Natural killer cell treated with Interleukin-12 subunit alpha and Interleukin-12 subunit beta and Interleukin-15 and Interleukin-18, amount 100 ng/mL, for 72 hours (primary cell): ENCODE results near the gene IL1RN. TPM values are rescaled to one million over a fixed set of nuclear protein-coding genes. Genes with fewer than 3 reads are reported as not detected.

ENCODE experiments used
- ATAC-seq, 2 donors: fragments of 150-1000 bp; cut with Tn5 transposase in 1 of 2; sonication (Bioruptor Pico), chemical (Tn5 transposase) in 1 of 2; 2 replicates each; pipeline ENCODE4 v1.10.0; 2021
- DNase-seq: peaks from one replicate; pipeline ENCODE4 v3.0.0; 2022; ENCODE audit warnings: low spot score
- H3K27ac Mint-ChIP-seq, 2 donors: 1 replicate in 1 of 2; 2 replicates in 1 of 2; pipeline ENCODE4 v1.8.0; 2022; ENCODE audit warnings: mixed read lengths in 2 of 2, mild to moderate bottlenecking in 1 of 2, moderate library complexity in 1 of 2
- H3K27me3 Mint-ChIP-seq, 2 donors: 1 replicate in 1 of 2; 2 replicates in 1 of 2; pipeline ENCODE4 v1.8.0; 2022; ENCODE audit warnings: mixed read lengths in 2 of 2
- H3K36me3 Mint-ChIP-seq: one replicate; pipeline ENCODE4 v1.8.0; 2022; ENCODE audit warnings: mixed read lengths
- H3K4me1 Mint-ChIP-seq, 2 donors: 1 replicate in 1 of 2; 2 replicates in 1 of 2; pipeline ENCODE4 v1.8.0; 2022; ENCODE audit warnings: low read depth in 2 of 2, mixed read lengths in 2 of 2, mild to moderate bottlenecking in 1 of 2
- H3K4me3 Mint-ChIP-seq: one replicate; pipeline ENCODE4 v1.8.0; 2022; ENCODE audit warnings: mixed read lengths
- H3K9me3 Mint-ChIP-seq: 2 replicates; pipeline ENCODE4 v1.8.0; 2022; ENCODE audit warnings: mixed read lengths
- total RNA-seq, 2 donors: library from RNA; stranded (reverse); gene quantifications; one replicate each; pipeline ENCODE4 v1.2.3, GENCODE V29; 2022

Gene IL1RN
- total RNA-seq, 2 donors from 2014 or later, result 3.3 to 3.7 TPM

- Mint-ChIP-seq H3K27ac (peak overlapping the region; percentile 60 to 85), H3K27me3 (peaks cover 0 to 3% of the 10 kb centered on the region in 2 donors), H3K4me3 (peak overlapping the region; percentile 59), H3K36me3 (peaks cover 13% of the 10 kb centered on the region), H3K4me1 (peaks cover 57 to 61% of the 10 kb centered on the region in 2 donors), H3K9me3 (peaks cover 11% of the 10 kb centered on the region)
- DNase-seq (peak; percentile 72), ATAC-seq (no peak)
These were observed 44.1 kb downstream of the IL1RN start for GRCh38 chr2:113171334-113172075.

GRCh38 chr2:113172721-113173541 is 45.5 kb downstream of the IL1RN start:
- ATAC-seq (no peak), DNase-seq (no peak)
- H3K27ac Mint-ChIP-seq, result peak overlapping the region; percentile 84 to 87
- H3K27me3 Mint-ChIP-seq, result no peaks in the 10 kb centered on the region
- H3K9me3 Mint-ChIP-seq, result peaks cover 11% of the 10 kb centered on the region
- H3K36me3 Mint-ChIP-seq, result peaks cover 13% of the 10 kb centered on the region
- peak overlapping the region; percentile 90 for H3K4me3 Mint-ChIP-seq
- peaks cover 64 to 74% of the 10 kb centered on the region in 2 donors for H3K4me1 Mint-ChIP-seq

GRCh38 chr2:113173542-113174375 is 46.4 kb downstream of the IL1RN start, which contains the start of gene PSD4:
TSS of gene PSD4 (plus strand) at chr2:113173971. CDS start at chr2:113182457, 8,486 bp downstream.
- H3K4me3 Mint-ChIP-seq, result peak within 1 kb of the TSS; percentile 90
- H3K36me3 Mint-ChIP-seq, result peaks cover 13% of the 10 kb centered on the region
- ATAC-seq, result peak; percentile 88 to 91

DNA sequence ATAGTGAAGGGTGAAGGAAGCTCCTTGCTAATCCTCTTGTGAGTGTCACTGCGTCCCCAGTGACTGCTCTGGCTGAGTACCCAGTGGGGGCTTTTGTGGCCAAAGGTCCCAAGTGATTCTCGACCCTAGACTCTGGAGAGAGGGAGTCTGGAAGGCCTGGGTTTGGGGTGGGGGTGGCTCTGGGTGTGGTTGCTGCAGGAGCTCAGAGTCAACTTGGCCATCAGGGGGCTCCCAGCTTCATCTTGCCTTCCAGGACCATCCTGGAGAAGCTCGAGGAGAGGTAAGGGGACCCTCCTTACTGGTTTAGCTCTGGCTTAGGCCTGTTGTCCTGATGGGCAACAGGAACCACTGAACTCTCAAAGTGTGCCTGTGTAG is 47.0 kb downstream of the IL1RN start:
- Mint-ChIP-seq H3K27ac (peak overlapping the region; percentile 84 to 87), H3K4me3 (peak overlapping the region; percentile 90), H3K4me1 (peaks cover 65 to 75% of the 10 kb centered on the region in 2 donors), H3K36me3 (peaks cover 13% of the 10 kb centered on the region), H3K27me3 (no peaks in the 10 kb centered on the region), H3K9me3 (peaks cover 8% of the 10 kb centered on the region)
- DNase-seq (no peak), ATAC-seq (no peak)

More at GRCh38 chr2:113173542-113174375, 46.4 kb downstream of the IL1RN start, which contains the start of gene PSD4:
- DNase-seq, result peak; percentile 95
- Mint-ChIP-seq H3K9me3 (peaks cover 11% of the 10 kb centered on the region), H3K27me3 (no peaks in the 10 kb centered on the region), H3K27ac (peak within 1 kb of the TSS; percentile 84 to 87), H3K4me1 (peaks cover 64 to 75% of the 10 kb centered on the region in 2 donors)

- peak overlapping the region; percentile 90 for H3K4me3 Mint-ChIP-seq
- ATAC-seq (peak; percentile 79 to 82), DNase-seq (peak; percentile 90)
- H3K4me1 Mint-ChIP-seq, result peaks cover 64 to 74% of the 10 kb centered on the region in 2 donors
- peaks cover 4% of the 10 kb centered on the region for H3K9me3 Mint-ChIP-seq
- H3K36me3 Mint-ChIP-seq, result peaks cover 13% of the 10 kb centered on the region
- H3K27ac Mint-ChIP-seq, result peak overlapping the region; percentile 84 to 87
- no peaks in the 10 kb centered on the region for H3K27me3 Mint-ChIP-seq
These were observed 47.7 kb downstream of the IL1RN start for GRCh38 chr2:113175042-113175628.

DNA sequence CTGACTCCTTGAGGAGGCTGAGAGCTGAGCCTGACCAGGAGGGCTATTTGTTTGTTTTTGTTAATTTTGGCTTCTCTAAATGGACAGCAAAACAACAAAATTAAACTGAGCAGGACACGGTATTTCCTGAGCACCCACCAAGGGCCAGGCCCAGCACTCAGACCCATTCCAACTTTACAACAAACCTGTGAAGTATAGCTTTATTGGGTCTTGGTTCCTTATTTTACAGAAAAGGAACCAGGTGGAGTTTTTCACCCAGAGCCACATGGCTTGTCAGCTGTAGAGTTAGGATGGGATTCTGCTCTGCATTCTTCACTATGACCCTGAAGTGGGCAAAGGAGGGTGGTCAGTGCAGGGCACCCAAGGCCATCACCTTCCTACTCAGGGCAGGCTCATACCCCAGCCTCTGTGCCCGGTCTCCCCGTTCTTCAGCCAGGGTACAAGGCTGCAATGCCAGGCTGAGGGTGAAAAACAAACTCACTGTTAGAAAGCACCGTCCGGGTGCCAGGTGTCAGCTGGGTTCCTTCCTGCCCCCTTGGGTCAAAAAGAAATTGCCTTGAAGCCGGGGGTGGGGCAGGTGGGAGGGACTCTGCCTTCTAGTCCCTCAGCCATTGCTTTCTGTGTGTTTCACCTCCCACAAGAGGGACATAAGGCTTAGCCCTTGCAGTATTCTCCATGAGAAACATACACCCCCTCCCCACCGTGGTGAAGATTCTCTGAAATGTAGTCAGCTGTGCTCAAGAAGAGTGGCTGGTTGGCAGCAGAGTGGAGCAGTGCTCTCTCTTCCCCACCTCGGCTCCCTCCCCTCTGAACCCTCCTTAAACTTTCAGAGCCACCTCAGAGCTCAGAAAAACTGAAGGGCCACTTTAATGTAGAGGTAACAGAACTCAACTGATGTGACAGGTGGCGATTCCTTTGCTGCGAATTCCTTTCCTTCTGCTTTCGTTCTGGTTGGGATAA is 48.6 kb downstream of the IL1RN start:
- Mint-ChIP-seq H3K27ac (peak overlapping the region; percentile 84 to 93), H3K9me3 (peaks cover 3% of the 10 kb centered on the region), H3K36me3 (peaks cover 12% of the 10 kb centered on the region), H3K4me3 (peak overlapping the region; percentile 90), H3K4me1 (peaks cover 72 to 81% of the 10 kb centered on the region in 2 donors), H3K27me3 (no peaks in the 10 kb centered on the region)
- DNase-seq, result no peak
- ATAC-seq, result no peak

DNA sequence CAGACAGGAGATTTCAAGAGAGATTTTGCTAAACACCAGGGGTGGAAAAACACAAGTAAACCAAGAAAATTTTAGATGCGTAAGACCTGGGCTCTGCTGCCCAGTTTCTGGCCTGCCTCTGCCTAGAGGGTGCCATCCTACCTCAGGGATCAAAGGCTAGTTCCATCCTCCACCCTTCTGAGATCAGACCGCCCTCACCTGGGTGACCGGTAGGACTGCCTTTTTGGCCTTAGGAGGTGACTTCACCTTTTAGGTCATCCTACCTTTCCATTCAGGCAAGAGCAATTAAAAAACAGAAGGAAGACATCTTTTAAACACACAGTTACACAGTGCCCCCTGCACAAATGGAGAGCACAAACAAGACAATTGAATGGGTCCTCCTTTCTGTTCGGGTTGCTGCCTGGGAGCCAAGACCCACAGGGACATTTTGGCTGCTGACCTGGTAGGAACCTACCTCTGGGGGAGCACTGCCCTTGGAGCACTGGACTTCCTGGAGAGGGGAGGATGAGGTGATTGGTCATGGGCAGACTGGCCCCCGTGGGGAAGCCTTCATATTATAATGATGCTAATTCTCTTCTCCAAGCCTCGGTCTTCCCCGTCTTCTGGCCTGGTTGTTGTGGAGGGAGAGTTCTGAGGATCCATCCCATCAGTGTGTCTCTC is 49.4 kb downstream of the IL1RN start:
- no peak for ATAC-seq
- no peaks in the 10 kb centered on the region for H3K9me3 Mint-ChIP-seq
- H3K27ac Mint-ChIP-seq, result peak overlapping the region; percentile 84 to 93
- H3K36me3 Mint-ChIP-seq, result peaks cover 7% of the 10 kb centered on the region
- H3K4me3 Mint-ChIP-seq, result peak overlapping the region; percentile 90
- peaks cover 72 to 81% of the 10 kb centered on the region in 2 donors for H3K4me1 Mint-ChIP-seq
- no peaks in the 10 kb centered on the region for H3K27me3 Mint-ChIP-seq
- no peak for DNase-seq

DNA sequence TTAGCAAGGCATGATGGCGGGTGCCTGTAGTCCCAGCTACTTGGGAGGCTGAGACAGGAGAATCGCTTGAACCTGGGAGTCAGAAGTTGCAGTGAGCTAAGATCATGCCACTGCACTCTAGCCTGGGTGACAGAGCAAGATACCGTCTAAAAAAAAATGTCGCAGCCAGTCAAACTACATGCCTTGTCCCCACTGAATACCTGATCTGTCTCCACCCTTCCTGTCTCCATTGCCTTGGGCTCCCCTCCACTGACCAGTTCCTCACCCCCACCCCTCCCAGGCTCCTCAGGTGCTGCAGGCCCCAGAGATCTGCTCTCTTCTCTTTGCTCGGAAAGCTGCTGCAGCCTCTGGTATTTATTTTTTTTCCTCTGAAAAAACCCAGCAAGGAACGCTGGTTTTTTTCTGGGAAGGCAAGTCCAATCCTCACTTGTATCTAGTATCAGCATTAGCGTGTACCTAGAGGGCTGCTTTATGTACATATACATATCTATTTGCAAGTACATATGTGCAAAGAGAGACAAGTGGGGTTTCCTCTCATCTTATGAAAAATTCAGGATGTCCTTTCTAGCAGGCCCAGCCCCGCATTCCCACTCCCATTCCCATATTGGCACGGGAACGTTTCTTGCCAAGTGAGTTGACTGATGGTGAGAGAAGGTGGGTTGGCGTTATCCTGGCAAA is 50.8 kb downstream of the IL1RN start:
- DNase-seq, result no peak
- Mint-ChIP-seq H3K36me3 (peaks cover 7% of the 10 kb centered on the region), H3K4me1 (peaks cover 68 to 73% of the 10 kb centered on the region in 2 donors), H3K9me3 (no peaks in the 10 kb centered on the region), H3K4me3 (peak overlapping the region; percentile 90), H3K27ac (peak overlapping the region; percentile 75 to 84), H3K27me3 (no peaks in the 10 kb centered on the region)
- no peak for ATAC-seq

DNA sequence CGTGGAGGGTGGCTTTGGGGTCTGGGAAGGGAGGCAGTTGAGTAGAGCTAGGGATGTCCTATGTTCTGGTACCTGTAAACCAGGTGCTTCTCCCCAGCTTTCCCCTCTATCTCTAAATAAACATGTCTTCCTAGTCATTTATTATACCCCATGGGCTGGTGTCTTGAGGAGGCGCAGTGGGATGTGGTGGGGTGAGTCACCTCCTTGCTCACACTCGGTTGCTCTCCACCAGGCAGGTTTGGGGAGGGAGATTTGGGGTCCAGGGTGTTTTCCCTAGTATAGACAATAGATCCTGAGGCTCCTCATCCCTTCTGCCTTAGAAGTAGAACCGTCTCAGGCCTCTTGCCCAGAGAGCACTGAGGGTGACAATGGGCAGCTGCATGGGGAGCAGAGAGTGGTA is 51.5 kb downstream of the IL1RN start:
- Mint-ChIP-seq H3K4me3 (peak overlapping the region; percentile 90), H3K9me3 (no peaks in the 10 kb centered on the region), H3K36me3 (peaks cover 12% of the 10 kb centered on the region), H3K27ac (peak overlapping the region; percentile 75 to 84), H3K27me3 (no peaks in the 10 kb centered on the region), H3K4me1 (peaks cover 68 to 73% of the 10 kb centered on the region in 2 donors)
- peak; percentile 30 to 53 for ATAC-seq
- DNase-seq, result peak; percentile 71

DNA sequence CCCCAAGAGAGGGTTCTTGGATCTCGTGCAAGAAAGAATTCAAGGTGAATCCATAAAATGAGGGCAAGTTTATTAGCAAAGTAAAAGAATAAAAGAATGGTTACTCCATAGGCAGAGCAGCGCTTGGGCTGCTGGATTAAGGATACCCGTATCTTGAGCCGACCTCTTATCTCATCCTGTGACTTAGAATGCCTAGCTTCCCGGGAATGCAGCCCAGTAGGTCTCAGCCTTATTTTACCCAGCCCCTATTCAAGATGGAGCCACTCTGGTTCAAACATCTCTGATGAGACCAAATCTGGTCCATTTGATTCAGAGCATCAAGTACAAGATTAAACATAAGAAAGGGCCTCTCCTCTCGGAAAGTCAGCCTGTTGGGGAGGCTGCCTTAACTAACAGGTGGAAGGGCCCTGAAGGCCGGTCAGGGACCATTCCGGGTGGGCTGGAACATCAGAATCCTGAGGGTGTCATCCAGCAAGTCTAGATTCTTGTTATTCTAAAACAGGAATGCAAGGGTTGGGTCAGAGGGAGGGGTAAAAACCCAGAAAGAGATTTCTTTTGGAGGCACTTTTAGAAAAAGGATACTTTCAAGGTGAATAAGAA is 52.1 kb downstream of the IL1RN start:
- DNase-seq (no peak), ATAC-seq (no peak)
- peaks cover 14% of the 10 kb centered on the region for H3K36me3 Mint-ChIP-seq
- no peaks in the 10 kb centered on the region for H3K9me3 Mint-ChIP-seq
- H3K4me3 Mint-ChIP-seq, result peak overlapping the region; percentile 90
- H3K27me3 Mint-ChIP-seq, result no peaks in the 10 kb centered on the region
- peaks cover 70 to 75% of the 10 kb centered on the region in 2 donors for H3K4me1 Mint-ChIP-seq
- H3K27ac Mint-ChIP-seq, result peak overlapping the region; percentile 75 to 84
